LHCN-M2 (cell line): Measurements from ENCODE around the gene RIGI. TPM values are rescaled to one million over a fixed set of nuclear protein-coding genes. Genes with fewer than 3 reads are reported as not detected.
"Not testable (repeated sequence)": the region's sequence is repeated elsewhere in the genome, so short reads cannot be mapped to it uniquely, and the experiment has no call there.

ENCODE experiments used
- DNase-seq: peaks from one replicate; pipeline ENCODE4 v3.0.0-alpha.2; 2012; ENCODE audit warnings: low read depth
- total RNA-seq: library from RNA; depleted of rRNA; stranded (reverse); fragments of >200 nt; gene quantifications from 2 replicates; pipeline ENCODE4 v1.2.3, GENCODE V29; 2014; rRNA removed

RIGI gene
- total RNA-seq, 1 experiment from 2014 or later, result 18.4 TPM

DNA sequence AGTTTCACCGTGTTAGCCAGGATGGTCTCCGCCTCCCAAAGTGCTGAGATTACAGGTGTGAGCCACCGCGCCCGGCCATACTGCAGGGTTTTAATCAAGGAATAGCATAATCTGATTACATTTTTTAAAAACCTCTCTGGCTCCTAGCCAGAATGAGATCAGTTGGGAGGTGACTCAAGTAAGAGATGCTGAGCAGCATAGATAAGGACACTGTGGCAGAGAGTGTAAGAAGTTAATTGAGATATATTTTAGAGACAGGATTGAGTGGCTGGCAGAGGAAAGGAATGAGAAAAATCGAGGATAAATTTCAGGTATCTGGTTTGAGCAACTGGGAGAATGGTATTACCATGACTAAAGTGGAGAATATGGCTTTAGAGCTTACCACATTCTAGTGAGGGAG lies 7.3 kb upstream of the RIGI start:
- no peak for DNase-seq

DNA sequence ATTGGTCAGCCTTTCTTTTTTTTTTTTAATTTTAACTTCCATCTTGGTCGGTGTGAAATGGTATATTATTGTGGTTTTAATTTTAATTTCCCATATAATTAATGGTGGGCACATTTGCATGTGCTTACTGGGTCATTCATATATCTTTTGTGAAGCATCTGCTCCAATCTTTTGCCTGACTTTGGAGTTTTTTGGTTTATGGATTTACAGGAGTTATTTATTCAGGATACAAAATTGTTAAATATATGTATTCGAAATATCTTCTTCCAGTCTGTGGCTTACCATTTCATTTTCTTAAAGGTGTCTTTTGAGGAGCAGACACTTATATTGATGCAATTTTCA lies 682 bp upstream of the RIGI start:
- DNase-seq, result no peak

DNA sequence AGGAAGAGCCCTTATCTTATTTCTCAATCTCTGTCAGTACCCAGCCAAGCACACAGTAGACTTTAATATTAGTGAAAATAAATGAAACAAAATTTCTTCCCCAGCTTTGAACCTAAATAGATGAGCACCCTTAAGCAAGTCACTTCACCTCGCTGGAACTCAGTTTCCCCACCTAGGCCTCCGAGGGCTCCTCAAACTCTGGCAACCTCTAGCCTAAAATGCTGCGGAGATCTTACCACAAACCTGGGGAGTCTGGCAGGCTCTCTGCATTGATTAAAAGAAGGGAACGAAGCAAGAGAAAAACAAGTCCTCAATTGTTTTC lies 326 bp downstream of the RIGI start:
- DNase-seq, result no peak

DNA sequence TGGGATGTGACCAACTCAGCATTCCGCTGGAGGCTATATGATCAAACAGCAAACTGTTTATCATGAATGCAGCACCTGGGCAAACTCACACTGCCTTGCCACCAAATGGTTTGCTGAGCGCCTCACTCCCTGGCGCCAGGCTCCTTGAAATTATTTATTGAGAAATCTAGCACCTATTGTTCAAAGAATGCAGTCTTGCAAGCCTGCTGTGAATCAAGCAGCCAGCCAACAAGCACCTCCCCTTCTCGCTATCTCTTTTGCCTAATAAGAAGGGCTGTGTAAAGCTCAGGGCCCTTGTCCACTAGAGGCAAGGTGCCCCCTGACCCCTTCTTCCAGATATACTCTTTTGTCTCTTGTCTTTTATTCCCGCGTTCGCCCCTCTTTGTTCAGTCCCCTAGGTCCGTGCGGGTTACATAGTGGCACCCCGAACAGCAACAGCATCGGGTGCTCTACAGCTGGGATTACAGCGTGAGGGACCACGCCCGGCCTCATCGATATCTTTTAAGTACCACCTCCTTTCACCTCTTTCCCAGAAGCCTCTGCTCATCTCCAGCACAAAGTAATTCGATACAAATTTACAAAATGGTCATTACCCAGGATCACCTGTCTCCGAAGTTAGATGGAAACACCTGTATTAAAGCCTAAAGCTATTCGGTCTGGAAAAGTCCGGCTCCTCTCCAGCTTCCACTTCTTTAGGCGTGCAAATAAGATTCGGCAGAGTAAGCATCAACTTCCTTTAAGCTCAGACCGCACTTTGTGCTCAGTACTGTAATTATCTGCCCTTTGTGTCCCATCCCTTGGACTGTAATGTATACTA lies 896 bp downstream of the RIGI start:
- peak; percentile 15 for DNase-seq

DNA sequence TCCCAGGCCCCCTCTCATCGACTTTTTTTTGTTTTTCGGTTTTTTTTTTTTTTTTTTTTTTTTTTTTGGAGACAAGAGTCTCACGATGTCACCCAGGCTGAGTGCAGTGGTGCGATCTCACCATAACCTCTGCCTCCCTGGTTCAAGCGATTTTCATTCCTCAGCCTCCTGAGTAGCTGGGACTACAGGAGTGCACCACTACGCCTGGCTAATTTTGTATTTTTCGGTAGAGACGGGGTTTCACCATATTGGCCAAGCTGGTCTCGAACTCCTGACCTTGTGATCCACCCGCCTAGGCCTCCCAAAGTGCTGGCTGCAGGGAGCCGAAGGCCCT lies 1.5 kb downstream of the RIGI start:
- DNase-seq, result not testable (repeated sequence)

DNA sequence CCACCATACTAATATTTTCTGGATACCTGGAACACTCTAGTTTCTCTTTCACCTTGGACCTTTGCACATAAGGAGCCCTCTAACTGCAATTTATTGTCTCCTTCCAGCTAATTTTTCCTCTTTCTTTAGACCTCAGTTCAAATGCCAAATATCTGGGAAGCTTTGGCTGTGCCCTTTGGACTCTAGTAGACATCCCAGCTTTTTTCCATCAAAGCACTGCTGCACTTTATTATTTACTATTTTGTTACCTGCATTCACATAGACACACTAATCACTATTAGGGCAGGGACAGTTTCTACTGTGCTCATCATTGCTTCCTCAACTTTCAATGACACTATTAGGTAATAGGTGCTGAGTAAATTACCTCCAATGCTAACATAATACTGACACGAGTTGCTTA lies 2.1 kb downstream of the RIGI start:
- no peak for DNase-seq

DNA sequence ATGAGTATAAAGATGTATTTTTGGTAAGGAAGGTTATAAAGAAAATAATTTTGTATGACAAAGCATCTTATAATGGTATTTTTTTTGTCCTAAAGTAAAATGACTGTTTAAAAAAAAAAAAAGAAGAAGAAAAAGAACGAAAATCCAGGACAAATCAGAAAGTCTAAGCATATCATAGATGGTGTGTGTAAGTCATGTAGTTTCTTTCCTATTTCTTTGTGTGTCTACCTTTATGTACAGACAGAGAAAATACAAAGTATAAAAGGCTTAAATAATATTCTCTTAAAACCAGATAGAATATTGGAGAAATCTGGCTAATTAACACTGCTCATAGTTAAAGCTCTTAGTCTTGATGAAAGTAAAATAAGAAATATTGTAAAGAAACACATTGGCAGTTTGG lies 7.7 kb downstream of the RIGI start:
- peak; percentile 19 for DNase-seq

DNA sequence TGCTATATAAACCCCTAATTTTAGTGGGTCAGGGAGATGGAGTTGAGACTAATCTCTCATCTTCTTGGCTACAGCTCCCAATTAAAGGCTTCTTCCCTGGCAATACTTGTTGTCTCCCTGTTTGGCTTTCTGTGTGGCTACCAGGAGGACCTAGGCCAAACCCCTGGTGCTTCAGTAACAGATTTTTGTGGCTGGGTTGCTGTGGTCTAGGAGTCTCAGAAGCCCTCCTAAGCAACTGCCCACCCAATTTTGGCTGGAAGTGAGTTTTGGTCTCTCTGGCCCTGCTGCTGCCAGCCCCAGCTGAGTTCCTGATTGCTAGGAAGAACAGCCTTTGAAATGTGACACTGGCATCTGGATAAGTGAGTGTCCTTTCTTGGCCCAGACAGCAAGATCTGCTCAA lies 9.8 kb downstream of the RIGI start:
- no peak for DNase-seq

DNA sequence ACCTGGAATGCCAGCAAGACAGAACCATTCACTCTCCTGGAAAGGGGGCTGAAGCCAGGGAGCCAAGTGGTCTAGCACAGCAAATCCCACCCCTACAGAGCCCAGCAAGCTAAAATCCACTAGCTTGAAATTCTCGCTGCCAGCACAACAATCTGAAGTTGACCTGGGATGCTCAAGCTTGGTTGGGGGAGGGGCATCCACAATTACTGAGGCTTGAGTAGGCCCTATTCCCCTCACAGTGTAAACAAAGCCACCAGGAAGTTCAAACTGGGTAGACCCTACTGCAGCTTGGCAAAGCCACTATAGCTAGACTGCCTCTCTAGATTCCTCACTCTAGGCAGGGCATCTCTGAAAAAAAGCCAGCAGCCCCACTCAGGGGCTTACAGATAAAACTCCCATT lies 17.3 kb downstream of the RIGI start:
- no peak for DNase-seq

DNA sequence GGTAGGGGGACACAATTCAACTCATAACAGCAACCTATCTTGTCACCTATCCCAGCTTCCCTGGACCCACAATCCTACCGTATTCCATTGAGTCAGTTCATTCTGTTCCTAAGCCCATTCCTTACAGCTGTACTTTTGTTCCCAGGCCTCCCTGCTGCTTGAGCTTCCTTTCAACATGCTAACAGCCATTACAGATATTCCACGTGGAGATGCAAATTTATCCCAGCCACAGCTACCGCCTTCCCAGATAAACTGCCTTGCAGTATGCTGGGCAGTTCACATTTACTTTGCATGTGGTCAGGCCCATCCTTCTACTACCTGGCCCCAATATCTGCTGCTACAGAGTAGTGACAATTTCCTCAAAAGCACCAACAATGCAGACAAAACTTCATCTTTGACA lies 23.0 kb downstream of the RIGI start:
- no peak for DNase-seq

DNA sequence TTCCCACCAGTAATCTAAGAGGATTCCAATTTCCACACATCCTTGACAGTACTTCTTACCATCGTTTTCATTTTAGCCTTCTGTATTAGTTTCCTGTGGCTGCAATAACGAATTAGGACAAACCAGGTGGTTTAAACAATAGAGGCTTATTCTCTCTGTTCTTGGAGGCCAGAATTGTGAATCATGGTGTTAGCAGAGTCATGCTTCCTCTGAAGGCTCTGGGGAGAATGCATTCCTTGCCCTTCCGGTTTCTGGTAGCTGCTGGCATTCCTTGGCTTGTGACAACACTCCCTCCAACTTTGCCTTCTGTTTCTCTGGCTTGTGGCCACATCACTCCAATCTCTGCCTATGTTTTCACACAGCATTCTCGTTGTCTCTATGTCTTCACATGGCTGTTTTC lies 23.5 kb downstream of the RIGI start:
- DNase-seq, result peak; percentile 82

DNA sequence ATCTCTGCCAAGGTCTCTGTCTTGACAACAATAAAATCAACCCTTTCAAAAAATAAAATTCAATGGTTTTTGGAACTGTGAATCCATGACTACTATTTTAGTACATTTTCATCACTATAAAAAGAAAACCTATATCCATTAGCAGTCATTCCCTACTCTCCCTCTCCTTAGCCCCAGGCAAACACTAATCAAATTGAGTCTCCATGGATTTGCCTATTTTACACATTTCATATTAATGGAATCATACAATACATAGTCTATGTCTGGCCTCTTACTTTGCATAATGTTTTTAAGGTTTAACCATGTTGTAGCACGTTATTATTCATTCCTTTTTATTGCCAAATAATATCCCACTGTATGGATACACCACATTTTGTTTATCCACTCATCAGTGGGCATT lies 24.1 kb downstream of the RIGI start:
- DNase-seq, result no peak

DNA sequence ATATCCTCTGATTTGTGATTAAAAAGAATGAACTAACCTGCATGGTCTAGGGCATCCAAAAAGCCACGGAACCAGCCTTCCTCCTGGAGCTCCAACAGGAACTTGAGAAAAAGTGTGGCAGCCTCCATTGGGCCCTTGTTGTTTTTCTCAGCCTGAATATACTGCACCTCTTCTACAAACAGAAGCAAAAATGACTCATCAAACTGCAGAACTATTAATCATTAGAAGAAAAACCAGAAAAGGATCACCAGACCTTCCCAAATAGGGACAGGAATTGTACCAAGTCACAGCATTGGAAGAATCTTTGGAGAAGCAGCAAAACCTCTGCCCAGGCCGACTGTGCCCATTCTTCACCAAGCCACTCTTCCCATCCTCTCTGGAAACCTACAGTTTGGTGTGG lies 25.2 kb downstream of the RIGI start:
- peak; percentile 71 for DNase-seq

DNA sequence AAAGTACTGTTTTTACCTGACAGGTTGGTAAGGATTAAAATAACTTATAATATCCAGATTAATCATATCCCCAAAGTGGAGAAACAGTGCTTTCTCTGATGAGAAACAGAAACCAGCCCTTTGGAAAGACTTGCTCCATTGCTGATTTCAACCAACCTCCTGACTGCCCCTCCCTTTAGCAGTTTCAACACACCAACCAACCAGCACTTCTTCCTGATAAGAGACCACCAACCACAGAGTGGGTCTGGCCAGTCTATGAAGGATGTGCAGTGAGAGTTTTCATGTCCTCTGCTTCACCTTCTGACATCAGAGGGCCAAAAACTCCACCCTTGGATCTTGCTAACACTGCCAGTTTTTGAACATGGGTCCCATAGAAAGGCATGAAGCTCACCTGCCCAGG lies 28.1 kb downstream of the RIGI start:
- no peak for DNase-seq

DNA sequence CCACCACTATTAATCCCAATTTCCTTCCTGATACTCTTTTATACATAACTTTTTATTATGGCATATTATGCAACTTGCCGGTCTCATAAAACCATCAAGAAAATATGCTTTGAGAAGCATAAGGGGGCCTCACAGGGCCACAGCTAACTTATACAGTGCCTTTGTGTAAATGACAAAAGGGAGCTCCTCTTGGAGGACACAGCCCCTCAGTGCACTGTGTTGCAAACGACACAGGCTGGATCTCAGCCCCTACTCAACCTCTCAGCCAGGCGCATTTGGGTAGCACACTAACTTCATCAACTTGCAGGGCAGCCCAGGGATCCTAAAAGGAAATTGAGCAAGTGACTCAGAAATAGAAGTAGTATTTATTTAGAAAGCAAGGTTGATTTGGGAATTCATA lies 35.4 kb downstream of the RIGI start:
- DNase-seq, result no peak

DNA sequence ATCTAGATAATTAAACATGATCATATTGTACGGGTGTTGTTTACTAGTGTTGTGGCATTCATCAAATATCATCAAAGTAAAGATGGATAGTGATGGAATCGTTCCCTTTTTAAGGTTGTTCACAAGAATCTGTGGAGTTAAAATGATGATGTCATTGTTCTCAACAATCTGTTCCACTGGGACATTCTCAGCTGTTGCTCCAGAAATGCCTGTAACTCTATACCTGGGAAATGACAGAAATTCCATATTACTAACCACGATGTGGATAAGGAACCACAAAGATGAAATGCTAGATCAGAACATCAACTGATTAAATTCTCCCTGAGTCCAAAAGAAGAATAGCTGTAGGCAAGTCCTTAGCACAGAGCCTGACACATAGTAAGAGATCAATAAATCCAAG lies 38.0 kb downstream of the RIGI start:
- peak; percentile 95 for DNase-seq

DNA sequence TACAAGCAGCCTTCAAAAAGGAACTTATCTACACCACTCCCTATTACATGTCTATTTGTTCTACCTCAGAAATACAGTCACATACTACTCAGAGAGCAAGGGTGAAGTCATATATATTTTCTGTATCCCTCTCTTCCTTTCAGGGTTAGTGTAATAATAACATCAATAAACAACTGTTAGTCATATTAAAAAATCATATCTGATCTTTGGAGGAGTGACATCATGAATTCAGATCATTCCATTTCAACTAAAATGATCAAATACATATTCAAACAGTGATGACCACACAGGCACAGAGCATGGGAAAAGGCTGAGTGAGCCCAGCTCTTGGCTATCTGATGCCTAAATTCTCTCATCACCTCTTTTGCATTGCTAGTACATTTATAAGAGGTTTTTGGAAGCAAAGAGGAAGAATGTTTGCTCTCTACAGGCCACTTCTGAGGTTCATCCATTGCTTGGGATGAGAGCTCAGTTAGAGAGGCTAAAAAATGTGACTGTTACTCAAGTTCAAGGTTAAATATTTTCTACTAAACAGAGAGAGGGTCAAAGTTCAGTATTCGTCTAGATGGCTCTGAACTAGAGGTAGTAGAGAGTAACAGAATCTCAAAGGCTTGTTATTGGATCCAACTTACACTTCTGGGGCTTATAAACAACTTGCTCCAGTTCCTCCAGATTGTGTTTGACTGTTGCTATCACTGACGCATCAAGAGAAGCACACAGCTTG lies 39.0 kb downstream of the RIGI start:
- DNase-seq, result peak; percentile 44

DNA sequence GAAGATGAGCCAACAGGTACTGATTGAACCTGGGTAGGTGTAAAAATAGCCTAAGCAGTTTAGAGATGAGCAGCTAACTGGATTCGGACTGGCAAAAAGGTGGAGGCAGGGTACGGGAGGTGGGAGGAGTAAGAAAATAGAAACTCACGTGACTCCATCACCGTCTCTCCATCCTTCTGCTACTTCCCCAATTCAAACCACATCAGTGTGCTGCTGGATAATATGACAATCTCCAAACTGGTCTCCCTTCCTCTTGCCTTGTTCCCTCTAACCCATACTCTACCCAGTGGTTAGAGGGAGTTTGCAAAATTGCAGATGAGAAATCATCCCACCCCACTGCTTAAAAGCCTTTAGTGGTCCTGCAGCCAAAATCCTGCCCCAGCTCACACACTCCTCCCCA lies 42.7 kb downstream of the RIGI start:
- no peak for DNase-seq

Other genes starting within 250 kb of the RIGI start
- gene ACO1, start 141.6 kb downstream of the RIGI start, total RNA-seq, result 73.5 and 81.1 TPM in 2 replicates
- gene SMIM27, start 26.1 kb upstream of the RIGI start, total RNA-seq, result 4.4 and 5.1 TPM in 2 replicates
- 30.3 and 30.7 TPM in 2 replicates for gene TOPORS, start 26.4 kb upstream of the RIGI start, total RNA-seq
- gene NDUFB6, start 47.0 kb upstream of the RIGI start, total RNA-seq, result 59.9 and 76.2 TPM in 2 replicates
- not detected in 2 replicates for gene TAF1L, start 109.5 kb upstream of the RIGI start, total RNA-seq